Suprapubic skin (tissue), 4 donors: ENCODE measurements around the gene CEP192.
A peak's percentile ranks its signal among the peaks of the same experiment; 100 is the strongest.

Source experiments
- EP300 ChIP-seq: sonication (generic); formaldehyde crosslinking; IDR thresholded peaks from one replicate; pipeline ENCODE4 v1.6.1; 2017; ENCODE audit warnings: antibody characterized with exemption
- POLR2A ChIP-seq, 2 donors: fragments of 450-650 bp; IDR thresholded peaks; one replicate each; pipeline ENCODE4 v1.6.1; 2017; ENCODE audit warnings: antibody characterized with exemption in 2 of 2, mild to moderate bottlenecking in 2 of 2, moderate library complexity in 2 of 2
- POLR2AphosphoS5 ChIP-seq, 3 donors: sonication (generic); formaldehyde crosslinking; IDR thresholded peaks; one replicate each; pipeline ENCODE4 v1.6.1; 2017; ENCODE audit warnings: antibody characterized with exemption in 3 of 3
- TF ChIP-seq, protein P1 (sequence below), 2 donors: fragments of 200-600 bp in 1 of 2; fragments of 450-650 bp in 1 of 2; sonication (generic) in 1 of 2; IDR thresholded peaks; one replicate each; pipeline ENCODE4 v1.5.1; 2016 to 2019; ENCODE audit warnings: antibody characterized with exemption in 2 of 2, mild to moderate bottlenecking in 1 of 2, moderate library complexity in 1 of 2

DNA sequence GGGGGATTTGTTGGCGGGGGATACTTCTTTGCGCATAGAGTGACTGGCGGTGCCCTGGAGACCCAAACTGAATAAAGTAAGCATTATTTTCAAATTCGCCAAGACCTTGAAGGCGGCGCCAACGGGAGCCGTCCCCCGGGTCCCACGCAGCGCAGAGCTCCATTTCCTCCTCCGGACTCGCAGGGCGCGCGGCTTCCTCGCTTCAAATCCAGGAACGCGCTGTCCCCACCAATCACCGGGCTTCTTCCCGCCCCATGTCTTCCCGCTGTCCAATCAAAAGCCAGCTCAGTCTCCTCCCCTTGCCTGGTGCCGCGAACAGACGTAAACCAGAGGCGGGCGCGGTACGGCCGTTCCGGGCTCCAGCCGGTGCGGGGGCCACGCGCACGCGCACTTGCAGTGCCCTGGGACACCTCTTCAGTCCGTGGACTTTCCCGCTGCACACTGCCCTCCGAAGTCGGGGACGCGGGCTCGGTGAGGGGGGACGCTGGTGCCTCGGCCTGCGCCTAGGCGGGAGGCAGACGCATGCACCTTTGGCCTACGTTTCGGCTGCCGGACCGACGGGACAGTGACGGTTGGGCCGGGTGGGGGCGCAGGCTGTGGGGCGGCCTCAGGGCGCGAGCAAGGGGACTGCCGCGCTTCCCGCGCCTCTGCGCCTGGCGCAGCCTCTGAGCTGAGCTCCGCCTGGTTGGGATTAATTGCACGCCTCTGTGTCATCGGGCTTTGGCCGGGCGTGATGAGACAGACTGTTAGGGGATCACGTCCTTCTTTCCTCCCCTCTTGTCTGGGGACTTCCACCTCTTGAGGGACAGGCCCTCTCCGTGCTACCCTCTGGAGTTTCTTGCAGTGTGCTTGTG, at the start of gene CEP192:
- TF ChIP-seq POLR2AphosphoS5 (IDR thresholded peaks at IDR 0.05) (peak; percentile 35 to 60 (median 43)), POLR2A (IDR thresholded peaks at IDR 0.05) (no peak), EP300 (no peak)
- TF ChIP-seq, protein P1, sequence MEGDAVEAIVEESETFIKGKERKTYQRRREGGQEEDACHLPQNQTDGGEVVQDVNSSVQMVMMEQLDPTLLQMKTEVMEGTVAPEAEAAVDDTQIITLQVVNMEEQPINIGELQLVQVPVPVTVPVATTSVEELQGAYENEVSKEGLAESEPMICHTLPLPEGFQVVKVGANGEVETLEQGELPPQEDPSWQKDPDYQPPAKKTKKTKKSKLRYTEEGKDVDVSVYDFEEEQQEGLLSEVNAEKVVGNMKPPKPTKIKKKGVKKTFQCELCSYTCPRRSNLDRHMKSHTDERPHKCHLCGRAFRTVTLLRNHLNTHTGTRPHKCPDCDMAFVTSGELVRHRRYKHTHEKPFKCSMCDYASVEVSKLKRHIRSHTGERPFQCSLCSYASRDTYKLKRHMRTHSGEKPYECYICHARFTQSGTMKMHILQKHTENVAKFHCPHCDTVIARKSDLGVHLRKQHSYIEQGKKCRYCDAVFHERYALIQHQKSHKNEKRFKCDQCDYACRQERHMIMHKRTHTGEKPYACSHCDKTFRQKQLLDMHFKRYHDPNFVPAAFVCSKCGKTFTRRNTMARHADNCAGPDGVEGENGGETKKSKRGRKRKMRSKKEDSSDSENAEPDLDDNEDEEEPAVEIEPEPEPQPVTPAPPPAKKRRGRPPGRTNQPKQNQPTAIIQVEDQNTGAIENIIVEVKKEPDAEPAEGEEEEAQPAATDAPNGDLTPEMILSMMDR (IDR thresholded peaks at IDR 0.05), result no peak
